Common myeloid progenitor, CD34-positive (primary cell): ENCODE data around the gene FYB1.

ENCODE experiments used
- CTCF ChIA-PET: fragments of 350-600 bp; sonication (Branson Sonifier 250); formaldehyde crosslinking; loops from one replicate; lab custom pipeline; 2021; ENCODE audit warnings: antibody characterized with exemption; lab: Charles Lee
- POLR2A ChIA-PET: fragments of 350-600 bp; sonication (Branson Sonifier 250); formaldehyde crosslinking; loops from one replicate; lab custom pipeline; 2021; ENCODE audit warnings: antibody characterized with exemption; lab: Charles Lee
- DNase-seq, 3 donors: peaks; one replicate each; pipeline versions ENCODE4 v3.0.0 to v3.0.0-alpha.2; 2013
- H3K27ac ChIP-seq, 2 experiments: 1 replicate in 1 of 2; 2 replicates in 1 of 2; pipeline ENCODE4 v1.7.0; 2013; ENCODE audit warnings: inconsistent platforms in 2 of 2, low read length in 2 of 2, mild to moderate bottlenecking in 2 of 2, low read depth in 1 of 2, moderate library complexity in 1 of 2; ENCODE audit not compliant: severe bottlenecking in 2 of 2, insufficient read depth in 1 of 2, poor library complexity in 1 of 2
- H3K27me3 ChIP-seq, 5 experiments: replicated peaks in 2 of 5; 1 replicate in 3 of 5; 2 replicates in 2 of 5; pipeline versions ENCODE4 v1.6.1 to v1.7.0; 2013; ENCODE audit warnings: low read length in 4 of 5, mild to moderate bottlenecking in 2 of 5, moderate library complexity in 2 of 5, inconsistent platforms in 1 of 5; ENCODE audit not compliant: insufficient read depth in 5 of 5, control insufficient read depth in 4 of 5
- H3K36me3 ChIP-seq, 4 experiments: 1 replicate in 2 of 4; 2 replicates in 2 of 4; pipeline versions ENCODE4 v1.6.1 to v1.7.0; 2013; ENCODE audit warnings: low read length in 3 of 4, control low read depth in 1 of 4, mild to moderate bottlenecking in 1 of 4; ENCODE audit not compliant: control insufficient read depth in 4 of 4, insufficient read depth in 4 of 4
- H3K4me1 ChIP-seq, 4 experiments: 1 replicate in 3 of 4; 2 replicates in 1 of 4; pipeline versions ENCODE4 v1.6.1 to v1.7.1; 2013; ENCODE audit warnings: low read length in 3 of 4, mild to moderate bottlenecking in 3 of 4, control low read depth in 1 of 4, inconsistent platforms in 1 of 4, moderate library complexity in 1 of 4; ENCODE audit not compliant: control insufficient read depth in 4 of 4, insufficient read depth in 4 of 4; ENCODE audit errors: control extremely low read depth in 1 of 4
- H3K4me3 ChIP-seq, 7 experiments: 1 replicate in 4 of 7; 2 replicates in 3 of 7; pipeline versions ENCODE4 v1.5.1 to v1.7.0; 2013; ENCODE audit warnings: mild to moderate bottlenecking in 7 of 7, low read length in 6 of 7, moderate library complexity in 6 of 7, inconsistent platforms in 2 of 7, low read depth in 2 of 7, control low read depth in 1 of 7; ENCODE audit not compliant: insufficient read depth in 4 of 7, control insufficient read depth in 1 of 7; ENCODE audit errors: extremely low read depth in 1 of 7
- H3K9me3 ChIP-seq, 5 experiments: 1 replicate in 4 of 5; 2 replicates in 1 of 5; pipeline versions ENCODE4 v1.6.1 to v1.7.1; 2013; ENCODE audit warnings: low read length in 4 of 5, mild to moderate bottlenecking in 2 of 5, inconsistent platforms in 1 of 5, low read depth in 1 of 5, moderate library complexity in 1 of 5; ENCODE audit not compliant: control insufficient read depth in 4 of 5, insufficient read depth in 2 of 5; ENCODE audit errors: control extremely low read depth in 1 of 5
- WGBS: methylation state at CpG from one replicate; pipeline ENCODE4 v1.1.5; 2013; ENCODE audit not compliant: insufficient coverage; 5-methylcytosine and 5-hydroxymethylcytosine counted together

FYB1 gene

GRCh38 chr5:39256477-39257235 is 37.3 kb upstream of the FYB1 start:
- peak; percentile 81 to 96 (median 96) for DNase-seq
- no peaks in the 10 kb centered on the region for H3K9me3 ChIP-seq
- CTCF ChIA-PET: interaction anchor here (1.2 to 2.6 kb wide), 2 partner anchors 39 to 61 kb away, joined by 3 to 11 read pairs; no protein-coding TSS in a partner anchor
- WGBS: 0% methylated on average over 4 of the region's 4 CpGs
- peaks cover 0 to 17% (median 5%) of the 10 kb centered on the region in 4 experiments for H3K4me1 ChIP-seq
- peak overlapping the region in 1 of 2 experiments; percentile 68 for H3K27ac ChIP-seq
- POLR2A ChIA-PET: no interaction called here
- H3K36me3 ChIP-seq: no peaks in the 10 kb centered on the region
- H3K4me3 ChIP-seq: peak overlapping the region in 1 of 7 experiments; percentile 64
- no peaks in the 10 kb centered on the region for H3K27me3 ChIP-seq

GRCh38 chr5:39255406-39255805 is 36.0 kb upstream of the FYB1 start:
- ChIA-PET POLR2A (no interaction called here), CTCF (interaction anchor here (1.1 kb wide), 1 partner anchor 12 kb away, joined by 5 read pairs; no protein-coding TSS in a partner anchor)
- Histone ChIP-seq H3K27me3 (no peaks in the 10 kb centered on the region), H3K9me3 (peaks cover 0 to 2% (median 0%) of the 10 kb centered on the region in 5 experiments), H3K27ac (no peak overlapping the region), H3K4me1 (peaks cover 0 to 17% (median 5%) of the 10 kb centered on the region in 4 experiments), H3K4me3 (no peak overlapping the region), H3K36me3 (peaks cover 0 to 2% (median 0%) of the 10 kb centered on the region in 4 experiments)
- WGBS: 100% methylated on average over 2 of the region's 2 CpGs
- no peak for DNase-seq

- Histone ChIP-seq H3K4me3 (no peak overlapping the region), H3K27me3 (no peaks in the 10 kb centered on the region), H3K4me1 (peaks cover 0 to 17% (median 5%) of the 10 kb centered on the region in 4 experiments), H3K27ac (no peak overlapping the region), H3K36me3 (peaks cover 0 to 8% (median 0%) of the 10 kb centered on the region in 4 experiments), H3K9me3 (peaks cover 0 to 10% (median 3%) of the 10 kb centered on the region in 5 experiments)
- POLR2A ChIA-PET: no interaction called here
- no peak for DNase-seq
- CTCF ChIA-PET: interaction anchor here (1.1 kb wide), 1 partner anchor 12 kb away, joined by 5 read pairs; no protein-coding TSS in a partner anchor
Observed at GRCh38 chr5:39254671-39255070, 35.3 kb upstream of the FYB1 start.

GRCh38 chr5:39253196-39253595 is 33.8 kb upstream of the FYB1 start:
- no peak overlapping the region for H3K27ac ChIP-seq
- peaks cover 0 to 10% (median 0%) of the 10 kb centered on the region in 4 experiments for H3K36me3 ChIP-seq
- peaks cover 0 to 14% (median 4%) of the 10 kb centered on the region in 5 experiments for H3K9me3 ChIP-seq
- no peak for DNase-seq
- H3K27me3 ChIP-seq: no peaks in the 10 kb centered on the region
- POLR2A ChIA-PET: no interaction called here
- no peak overlapping the region for H3K4me3 ChIP-seq
- CTCF ChIA-PET: interaction anchor here (3.0 kb wide), 1 partner anchor 36 kb away, joined by 13 read pairs; no protein-coding TSS in a partner anchor
- H3K4me1 ChIP-seq: peaks cover 0 to 17% (median 4%) of the 10 kb centered on the region in 4 experiments

- peaks cover 0 to 10% (median 0%) of the 10 kb centered on the region in 4 experiments for H3K36me3 ChIP-seq
- no peaks in the 10 kb centered on the region for H3K27me3 ChIP-seq
- CTCF ChIA-PET: interaction anchor here (3.0 kb wide), 1 partner anchor 33 kb away, joined by 13 read pairs; no protein-coding TSS in a partner anchor
- H3K27ac ChIP-seq: no peak overlapping the region
- peaks cover 0 to 14% (median 4%) of the 10 kb centered on the region in 5 experiments for H3K9me3 ChIP-seq
- DNase-seq: peak in 1 of 3 donors; percentile 20
- WGBS: 100% methylated on average over 1 of the region's 1 CpG
- H3K4me3 ChIP-seq: no peak overlapping the region
- POLR2A ChIA-PET: no interaction called here
- peaks cover 0 to under 1% (median 0%) of the 10 kb centered on the region in 4 experiments for H3K4me1 ChIP-seq
Observed at GRCh38 chr5:39249564-39250274, 30.4 kb upstream of the FYB1 start.

GRCh38 chr5:39249069-39249468 is 29.7 kb upstream of the FYB1 start:
- H3K9me3 ChIP-seq: peaks cover 0 to 14% (median 4%) of the 10 kb centered on the region in 5 experiments
- no peak overlapping the region for H3K4me3 ChIP-seq
- no peaks in the 10 kb centered on the region for H3K27me3 ChIP-seq
- ChIA-PET POLR2A (interaction anchor here (0.5 kb wide), 1 partner anchor 104 kb away, joined by 4 read pairs; no protein-coding TSS in a partner anchor), CTCF (no interaction called here)
- WGBS: 83% methylated on average over 1 of the region's 1 CpG
- H3K4me1 ChIP-seq: no peaks in the 10 kb centered on the region
- H3K27ac ChIP-seq: no peak overlapping the region
- DNase-seq: peak in 1 of 3 donors; percentile 47
- H3K36me3 ChIP-seq: peaks cover 0 to 10% (median 0%) of the 10 kb centered on the region in 4 experiments
